H1 (cell line): Measurements from ENCODE around the gene MMP28. TPM values are rescaled to one million over a fixed set of nuclear protein-coding genes. Genes with fewer than 3 reads are reported as not detected.

Experiments used
- CHD7 ChIP-seq: fragments of 300-600 bp; sonication (generic); IDR thresholded peaks from 2 replicates; pipeline ENCODE4 v1.7.1; 2012; ENCODE audit warnings: low read length, moderate library complexity, mild to moderate bottlenecking, inconsistent platforms; ENCODE audit not compliant: insufficient replicate concordance
- CREB1 ChIP-seq: IDR thresholded peaks from 2 replicates; pipeline ENCODE4 v1.6.1; 2012; ENCODE audit warnings: inconsistent platforms
- TAF7 ChIP-seq: optimal IDR thresholded peaks from 2 replicates; pipeline ENCODE3; 2011; ENCODE audit warnings: low read depth, mild to moderate bottlenecking, inconsistent platforms, low read length, moderate library complexity, borderline replicate concordance
- polyA plus RNA-seq, 7 experiments: library from polyadenylated mRNA; depleted of rRNA in 3 of 7; stranded (reverse) in 5 of 7; unstranded in 2 of 7; fragments of >200 nt in 5 of 7; fragments of 200-250 nt in 2 of 7; gene quantifications; 1 replicate in 5 of 7; 2 replicates in 1 of 7; 4 replicates in 1 of 7; pipeline versions ENCODE4 v1.2.1 to v1.2.3, GENCODE V29; 2011 to 2013; ENCODE audit warnings: missing spikeins in 2 of 7, mixed read lengths in 2 of 7
- total RNA-seq: library from RNA; stranded (reverse); fragmentation: NEBNext Ultra II Directional; extraction: Animal tissue kit (Norgen Biotek cat#: 25700); gene quantifications from 2 replicates; pipeline ENCODE4 v1.2.1, GENCODE V29; 2021

MMP28 gene
- total and polyA plus RNA-seq, 2 of the 8 experiments (the other 6 are each of a cell fraction or from before 2014, with no cell fraction given) = not detected

- no peak for TF ChIP-seq CHD7
- TF ChIP-seq TAF7 = no peak
- TF ChIP-seq CREB1 = no peak
These were observed 20.9 kb downstream of the MMP28 start (continued) for GRCh38 chr17:35774499-35774898.
